HL-60 (cell line): ENCODE data around the gene HABP2.

Experiments
- CTCF ChIP-seq: IDR thresholded peaks from one replicate; pipeline ENCODE4 v1.5.1; 2011; ENCODE audit warnings: low read length, control low read depth, inconsistent platforms; ENCODE audit not compliant: insufficient read depth
- GABPA ChIP-seq: IDR thresholded peaks from 2 replicates; pipeline ENCODE4 v1.6.1; 2012; ENCODE audit warnings: low read depth
- POLR2AphosphoS5 ChIP-seq: IDR thresholded peaks from 2 replicates; pipeline ENCODE4 v1.6.1; 2012; ENCODE audit warnings: low read depth
- REST ChIP-seq: IDR thresholded peaks from 2 replicates; pipeline ENCODE4 v1.6.1; 2012; ENCODE audit warnings: low read depth; ENCODE audit not compliant: insufficient replicate concordance
- SPI1 ChIP-seq: IDR thresholded peaks from 2 replicates; pipeline ENCODE4 v1.6.1; 2012; ENCODE audit warnings: low read depth, mild to moderate bottlenecking, borderline replicate concordance

DNA sequence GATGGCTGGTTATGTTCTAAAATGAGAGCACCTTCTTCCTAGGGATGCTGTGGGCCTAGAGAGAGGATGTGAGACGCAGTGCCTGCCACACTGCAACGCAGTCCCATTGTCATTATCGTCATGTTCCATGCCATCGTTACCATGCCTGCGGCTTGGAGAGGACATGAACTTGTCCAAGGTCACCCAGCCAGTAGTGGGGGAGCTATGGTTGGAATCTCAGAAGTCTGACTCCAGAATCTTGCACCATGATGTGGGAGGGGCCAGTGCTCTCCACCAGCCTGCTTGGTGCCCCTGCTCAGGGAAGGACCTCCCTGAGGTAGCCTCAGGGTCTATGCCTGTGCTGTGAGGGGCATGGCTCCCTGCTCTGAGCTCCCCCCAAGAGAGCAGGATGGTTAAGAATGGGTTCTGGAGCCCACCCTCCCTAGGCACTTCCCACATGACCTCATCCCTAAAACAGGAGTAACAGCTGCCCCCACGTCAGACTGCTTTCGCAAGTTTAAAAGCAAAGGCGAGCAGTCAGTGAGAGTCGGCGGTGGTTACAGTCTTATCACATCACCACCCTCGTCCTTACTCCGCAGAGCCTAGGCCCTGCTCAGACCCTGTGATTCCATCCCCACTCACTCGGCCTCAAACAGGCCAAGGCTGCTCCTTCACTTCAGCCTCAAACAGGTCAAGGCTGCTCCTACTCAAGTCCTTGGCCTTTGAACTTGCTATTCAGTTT is 50.4 kb downstream of the HABP2 start:
- TF ChIP-seq CTCF (no peak), POLR2AphosphoS5 (no peak), REST (no peak), GABPA (no peak), SPI1 (no peak)
